Measurements from ENCODE around the gene NHLRC1.

NHLRC1 gene

GRCh38 chr6:18087396-18088165 lies 34.9 kb downstream of the NHLRC1 start:
- Histone ChIP-seq H3K27me3 (ENCODE audit: control insufficient read depth in 1 of 2, insufficient read depth in 2 of 2, low read length in 2 of 2) (no peaks in the 10 kb centered on the region), H3K27ac (ENCODE audit: low read length) (no peak overlapping the region), H3K9me3 (ENCODE audit: control insufficient read depth in 2 of 2, low read length in 2 of 2) (no peaks in the 10 kb centered on the region), H3K4me1 (ENCODE audit: control insufficient read depth, insufficient read depth, low read length) (no peaks in the 10 kb centered on the region), H3K9ac (ENCODE audit: low read length in 2 of 2) (no peak overlapping the region), H3K36me3 (ENCODE audit: control insufficient read depth in 2 of 2, insufficient read depth in 2 of 2, low read length in 2 of 2) (no peaks in the 10 kb centered on the region), H3K4me3 (ENCODE audit: low read length in 2 of 2) (no peak overlapping the region)

- Histone ChIP-seq H3K9me3 (ENCODE audit: control insufficient read depth in 2 of 2, low read length in 2 of 2) (no peaks in the 10 kb centered on the region), H3K36me3 (ENCODE audit: control insufficient read depth in 2 of 2, insufficient read depth in 2 of 2, low read length in 2 of 2) (no peaks in the 10 kb centered on the region), H3K9ac (ENCODE audit: low read length in 2 of 2) (no peak overlapping the region), H3K27ac (ENCODE audit: low read length) (no peak overlapping the region), H3K4me1 (ENCODE audit: control insufficient read depth, insufficient read depth, low read length) (no peaks in the 10 kb centered on the region), H3K4me3 (ENCODE audit: low read length in 2 of 2) (no peak overlapping the region), H3K27me3 (ENCODE audit: control insufficient read depth in 1 of 2, insufficient read depth in 2 of 2, low read length in 2 of 2) (no peaks in the 10 kb centered on the region)
Observed at GRCh38 chr6:18081025-18081668, 41.3 kb downstream of the NHLRC1 start.

- no peaks in the 10 kb centered on the region for H3K36me3 ChIP-seq (ENCODE audit: control insufficient read depth in 2 of 2, insufficient read depth in 2 of 2, low read length in 2 of 2)
Observed at GRCh38 chr6:18080544-18080943, 41.9 kb downstream of the NHLRC1 start.

GRCh38 chr6:18078866-18079265 lies 43.6 kb downstream of the NHLRC1 start:
- Histone ChIP-seq H3K9ac (ENCODE audit: low read length in 2 of 2) (no peak overlapping the region), H3K9me3 (ENCODE audit: control insufficient read depth in 2 of 2, low read length in 2 of 2) (no peaks in the 10 kb centered on the region), H3K4me1 (ENCODE audit: control insufficient read depth, insufficient read depth, low read length) (no peaks in the 10 kb centered on the region), H3K27me3 (ENCODE audit: control insufficient read depth in 1 of 2, insufficient read depth in 2 of 2, low read length in 2 of 2) (no peaks in the 10 kb centered on the region), H3K4me3 (ENCODE audit: low read length in 2 of 2) (no peak overlapping the region), H3K27ac (ENCODE audit: low read length) (no peak overlapping the region), H3K36me3 (ENCODE audit: control insufficient read depth in 2 of 2, insufficient read depth in 2 of 2, low read length in 2 of 2) (no peaks in the 10 kb centered on the region)

More at GRCh38 chr6:18080544-18080943, 41.9 kb downstream of the NHLRC1 start:
- Histone ChIP-seq H3K27ac (ENCODE audit: low read length) (no peak overlapping the region), H3K27me3 (ENCODE audit: control insufficient read depth in 1 of 2, insufficient read depth in 2 of 2, low read length in 2 of 2) (no peaks in the 10 kb centered on the region), H3K4me1 (ENCODE audit: control insufficient read depth, insufficient read depth, low read length) (no peaks in the 10 kb centered on the region), H3K9me3 (ENCODE audit: control insufficient read depth in 2 of 2, low read length in 2 of 2) (no peaks in the 10 kb centered on the region), H3K4me3 (ENCODE audit: low read length in 2 of 2) (no peak overlapping the region), H3K9ac (ENCODE audit: low read length in 2 of 2) (no peak overlapping the region)

GRCh38 chr6:18076231-18076630 lies 46.2 kb downstream of the NHLRC1 start:
- Histone ChIP-seq H3K36me3 (ENCODE audit: control insufficient read depth in 2 of 2, insufficient read depth in 2 of 2, low read length in 2 of 2) (no peaks in the 10 kb centered on the region), H3K27ac (ENCODE audit: low read length) (no peak overlapping the region), H3K9me3 (ENCODE audit: control insufficient read depth in 2 of 2, low read length in 2 of 2) (no peaks in the 10 kb centered on the region), H3K27me3 (ENCODE audit: control insufficient read depth in 1 of 2, insufficient read depth in 2 of 2, low read length in 2 of 2) (no peaks in the 10 kb centered on the region), H3K4me1 (ENCODE audit: control insufficient read depth, insufficient read depth, low read length) (no peaks in the 10 kb centered on the region), H3K4me3 (ENCODE audit: low read length in 2 of 2) (no peak overlapping the region), H3K9ac (ENCODE audit: low read length in 2 of 2) (no peak overlapping the region)

GRCh38 chr6:18072841-18073240 lies 49.6 kb downstream of the NHLRC1 start:
- H3K9ac ChIP-seq (ENCODE audit: low read length in 2 of 2) = no peak overlapping the region
- no peaks in the 10 kb centered on the region for H3K36me3 ChIP-seq (ENCODE audit: control insufficient read depth in 2 of 2, insufficient read depth in 2 of 2, low read length in 2 of 2)
- H3K4me3 ChIP-seq (ENCODE audit: low read length in 2 of 2) = no peak overlapping the region
- H3K27ac ChIP-seq (ENCODE audit: low read length) = no peak overlapping the region
- no peaks in the 10 kb centered on the region for H3K27me3 ChIP-seq (ENCODE audit: control insufficient read depth in 1 of 2, insufficient read depth in 2 of 2, low read length in 2 of 2)
- H3K9me3 ChIP-seq (ENCODE audit: control insufficient read depth in 2 of 2, low read length in 2 of 2) = no peaks in the 10 kb centered on the region
- no peaks in the 10 kb centered on the region for H3K4me1 ChIP-seq (ENCODE audit: control insufficient read depth, insufficient read depth, low read length)

GRCh38 chr6:18070486-18070885 lies 52.0 kb downstream of the NHLRC1 start:
- Histone ChIP-seq H3K9me3 (ENCODE audit: control insufficient read depth in 2 of 2, low read length in 2 of 2) (no peaks in the 10 kb centered on the region), H3K27me3 (ENCODE audit: control insufficient read depth in 1 of 2, insufficient read depth in 2 of 2, low read length in 2 of 2) (no peaks in the 10 kb centered on the region), H3K36me3 (ENCODE audit: control insufficient read depth in 2 of 2, insufficient read depth in 2 of 2, low read length in 2 of 2) (no peaks in the 10 kb centered on the region), H3K4me1 (ENCODE audit: control insufficient read depth, insufficient read depth, low read length) (no peaks in the 10 kb centered on the region), H3K4me3 (ENCODE audit: low read length in 2 of 2) (no peak overlapping the region), H3K9ac (ENCODE audit: low read length in 2 of 2) (no peak overlapping the region), H3K27ac (ENCODE audit: low read length) (no peak overlapping the region)

Measured in stomach smooth muscle (tissue), 2 donors.